HEK293T (cell line): ENCODE measurements around the gene MEA1.

Experiments used
- BHLHE40 ChIP-seq: fragments of 450-650 bp; IDR thresholded peaks from 2 replicates; pipeline ENCODE4 v1.6.1; 2016; ENCODE audit warnings: mild to moderate bottlenecking, moderate library complexity, borderline replicate concordance
- ELF4 ChIP-seq: fragments of 450-650 bp; IDR thresholded peaks from 2 replicates; pipeline ENCODE4 v1.6.1; 2017; ENCODE audit warnings: antibody characterized with exemption
- FOXM1 ChIP-seq: fragments of 450-650 bp; IDR thresholded peaks from 2 replicates; pipeline ENCODE4 v1.6.1; 2017; ENCODE audit warnings: mild to moderate bottlenecking, borderline replicate concordance
- HDGF ChIP-seq: fragments of 450-650 bp; IDR thresholded peaks from 2 replicates; pipeline ENCODE4 v1.6.1; 2017; ENCODE audit warnings: antibody characterized with exemption, borderline replicate concordance
- SP1 ChIP-seq: fragments of 450-650 bp; IDR thresholded peaks from 2 replicates; pipeline ENCODE4 v1.6.1; 2017
- ZNF384 ChIP-seq: fragments of 450-650 bp; IDR thresholded peaks from 2 replicates; pipeline ENCODE4 v1.6.1; 2016

- TF ChIP-seq FOXM1 (no peak), ZNF384 (no peak), HDGF (no peak), BHLHE40 (no peak), ELF4 (peak; percentile 42; the same call in 1 of the 2 replicates), SP1 (no peak)
Observed at GRCh38 chr6:43053545-43054205, 39.9 kb upstream of the MEA1 start, which contains the start of gene CUL7.
